ENCODE measurements around the gene RIMS3.

GRCh38 chr1:40625476-40626382 is 39.8 kb downstream of the RIMS3 start:
- TF ChIP-seq CTCF (IDR thresholded peaks at IDR 0.05; ENCODE audit: poor library complexity, severe bottlenecking): no peak
- TF ChIP-seq REST (IDR thresholded peaks at IDR 0.05; ENCODE audit: borderline replicate concordance): no peak

Measured in neural cell (in vitro differentiated cells).